Loucy (cell line): ENCODE measurements around the gene SIPA1L3.

ENCODE experiments used
- CTCF ChIP-seq: fragments of 200-600 bp; sonication (generic); conservative IDR thresholded peaks from 2 replicates; pipeline ENCODE4 v1.5.1; 2014; ENCODE audit warnings: mild to moderate bottlenecking, antibody characterized with exemption, low read length
- EZH2phosphoT487 ChIP-seq: fragments of 200-600 bp; IDR thresholded peaks from 2 replicates; pipeline ENCODE4 v1.6.1; 2018; ENCODE audit warnings: antibody characterized with exemption, mild to moderate bottlenecking, moderate library complexity, borderline replicate concordance

GRCh38 chr19:37886571-37886970 lies 20.4 kb upstream of the SIPA1L3 start:
- TF ChIP-seq CTCF (no peak), EZH2phosphoT487 (no peak)
